PFSK-1 (cell line): ENCODE measurements around the gene GART.

ENCODE experiments used
- POLR2AphosphoS5 ChIP-seq: IDR thresholded peaks from 2 replicates; pipeline ENCODE4 v1.6.1; 2012; ENCODE audit warnings: low read depth, mild to moderate bottlenecking, control low read depth, low read length, moderate library complexity
- REST ChIP-seq, 2 experiments: IDR thresholded peaks; 2 replicates each; pipeline versions ENCODE4 v1.6.1 to v1.8.0; 2011 to 2012; ENCODE audit warnings: low read depth in 2 of 2, low read length in 2 of 2, control low read depth in 1 of 2, inconsistent platforms in 1 of 2, mild to moderate bottlenecking in 1 of 2, moderate library complexity in 1 of 2; ENCODE audit not compliant: insufficient read depth in 1 of 2
- TAF1 ChIP-seq: IDR thresholded peaks from 2 replicates; pipeline ENCODE4 v1.6.1; 2012; ENCODE audit warnings: low read length, control low read depth, borderline replicate concordance; ENCODE audit not compliant: insufficient read depth

- TF ChIP-seq TAF1 (no peak), POLR2AphosphoS5 (no peak), REST (IDR thresholded peaks at IDR 0.05; ENCODE audit: insufficient read depth in 1 of 2, low read depth in 2 of 2, low read length in 2 of 2) (no peak)
These were observed 31.1 kb downstream of the GART start for GRCh38 chr21:33510826-33511225.
